Germinal center (tissue), 1 donor: ENCODE results near the gene SNX1.

Experiments used
- DNase-seq: peaks from one replicate; pipeline ENCODE4 v3.0.0; 2012; ENCODE audit warnings: mixed read lengths, low spot score

SNX1 gene

GRCh38 chr15:64163659-64164362 is 68.0 kb downstream of the SNX1 start:
- no peak for DNase-seq

- no peak for DNase-seq
These were observed 68.7 kb downstream of the SNX1 start for GRCh38 chr15:64164436-64164835.

DNA sequence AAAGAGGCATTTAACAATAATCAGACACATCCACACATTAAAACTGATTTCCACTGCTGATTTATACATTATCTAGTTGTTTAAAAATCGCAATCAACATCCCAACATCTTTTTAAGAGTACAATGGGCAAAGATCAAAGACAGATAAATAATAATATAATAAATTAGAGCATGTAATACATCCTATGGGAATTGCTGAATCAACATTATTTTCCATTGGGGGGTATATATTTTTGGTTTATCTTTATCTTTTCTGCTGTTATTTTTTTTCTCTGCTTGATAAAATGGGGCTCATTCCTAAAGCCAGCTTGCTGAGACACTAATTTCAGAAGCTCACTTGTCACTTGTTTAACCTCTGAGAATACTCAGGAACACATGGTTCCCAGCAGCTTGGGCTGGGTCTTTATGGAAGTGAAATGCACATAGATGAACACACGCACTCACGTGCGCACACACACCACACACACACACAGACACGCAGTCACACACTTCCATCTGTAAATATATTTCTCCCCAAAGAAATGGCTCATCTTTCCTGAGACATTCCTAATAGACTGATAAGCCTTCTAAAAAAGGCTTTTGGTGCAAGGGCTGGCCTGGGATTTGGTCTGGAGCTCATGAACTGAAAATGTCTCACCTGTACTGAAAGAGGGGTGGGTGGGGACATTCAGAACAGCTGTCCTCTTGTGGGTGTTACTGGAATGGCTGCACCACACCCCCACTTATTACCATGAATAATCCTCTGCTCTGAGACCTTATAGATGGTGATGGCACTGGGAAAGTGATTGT is 70.5 kb downstream of the SNX1 start:
- DNase-seq: no peak

- peak; percentile 73 for DNase-seq
These were observed 84.5 kb downstream of the SNX1 start for GRCh38 chr15:64180235-64180824.

- DNase-seq: no peak
These were observed 87.1 kb downstream of the SNX1 start for GRCh38 chr15:64182859-64183370.

DNA sequence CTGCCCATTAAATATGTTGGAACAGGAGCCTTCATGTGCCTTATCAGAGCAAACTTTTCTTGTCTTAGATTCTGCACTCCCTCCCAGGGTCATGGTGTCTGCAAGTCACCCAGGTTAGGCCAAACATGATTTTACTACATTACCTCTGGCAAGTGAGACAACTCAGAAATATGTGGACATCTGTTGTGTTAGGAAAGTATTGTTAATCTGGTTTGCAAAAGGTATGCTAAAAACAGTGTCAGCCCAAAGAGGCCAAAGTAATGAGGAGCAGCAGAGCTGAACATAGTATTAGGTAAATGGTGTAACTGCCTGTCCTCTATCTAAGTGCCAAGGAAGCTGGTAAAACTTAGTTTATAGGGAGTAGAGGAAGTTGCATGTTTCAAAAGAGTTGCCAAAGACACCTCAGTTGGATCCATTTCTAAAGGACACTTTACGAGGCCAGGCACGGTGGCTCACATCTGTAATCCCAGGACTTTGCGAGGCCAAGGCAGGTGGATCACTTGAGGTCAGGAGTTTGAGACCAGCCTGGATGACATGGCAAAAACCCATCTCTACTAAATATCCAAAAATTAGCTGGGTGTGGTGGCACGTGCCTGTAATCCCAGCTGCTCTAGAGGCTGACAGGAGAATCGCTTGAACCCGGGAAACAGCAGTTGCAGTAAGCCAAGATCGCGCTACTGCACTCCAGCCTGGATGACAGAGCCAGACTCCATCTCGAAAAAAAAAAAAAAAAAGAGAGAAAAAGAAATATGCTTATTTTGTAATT is 89.5 kb downstream of the SNX1 start:
- no peak for DNase-seq

DNA sequence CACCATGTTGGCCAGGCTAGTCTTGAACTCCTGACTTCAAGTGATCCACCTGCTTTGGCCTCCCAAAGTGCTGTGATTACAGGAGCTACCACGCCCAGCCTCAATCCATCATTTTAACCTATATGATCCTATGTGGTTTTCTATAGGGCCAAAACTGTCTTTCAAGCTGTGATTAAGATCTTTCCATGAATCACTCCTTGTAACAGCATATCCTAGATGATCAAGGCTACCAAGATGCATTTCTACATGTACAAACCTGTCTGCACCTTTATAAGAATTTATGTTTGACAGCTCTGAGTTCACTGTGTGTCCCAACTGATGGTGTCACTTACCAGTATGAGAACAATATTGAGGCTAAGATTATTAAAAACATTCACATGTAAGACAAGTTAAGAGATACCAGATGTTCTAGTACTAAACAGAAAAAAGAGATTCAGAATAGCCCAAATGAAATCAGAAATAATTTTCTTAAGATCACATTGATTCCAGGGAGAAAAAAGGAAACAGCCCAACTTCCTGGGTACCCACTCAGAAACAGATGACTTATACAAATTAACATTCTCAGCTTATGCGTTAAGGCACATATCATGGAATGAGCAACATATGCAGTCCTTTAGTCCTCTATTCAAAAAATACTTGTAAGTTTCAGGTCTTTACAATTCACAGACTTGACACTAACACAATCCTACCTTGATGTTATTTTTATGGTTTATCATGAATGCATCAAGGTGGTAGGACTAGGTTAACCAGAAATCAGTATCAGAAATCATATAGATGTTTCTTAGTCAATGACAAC is 91.8 kb downstream of the SNX1 start:
- no peak for DNase-seq
